HepG2 (cell line): Measurements from ENCODE around the gene TTC22. TPM values are rescaled to one million over a fixed set of nuclear protein-coding genes. Genes with fewer than 3 reads are reported as not detected.

Source experiments
- ATAC-seq: fragments of 200-7000 bp; cut with Tn5 transposase; 3 replicates; pipeline ENCODE4 v1.9.1; 2020; ENCODE audit warnings: mild to moderate bottlenecking, moderate library complexity
- BruUV-seq: library from RNA; stranded (reverse); fragments of 400-500 nt; replicated peaks from 2 replicates; lab custom pipeline; 2021; lab: Mats Ljungman, UMichigan
- CTCF ChIA-PET: fragments of 300-600 bp; formaldehyde crosslinking; extraction: SDS; loops from one replicate; lab custom pipeline; 2021; ENCODE audit warnings: low total read pairs, inconsistent platforms, low intra/inter-chr PET ratio; lab: Yijun Ruan, JAX
- POLR2A ChIA-PET: fragments of 350-600 bp; sonication (Branson Sonifier 250); formaldehyde crosslinking; loops from one replicate; lab custom pipeline; 2020; ENCODE audit warnings: antibody characterized with exemption, inconsistent platforms; lab: Yijun Ruan, JAX
- DNase-seq: peaks from one replicate; pipeline ENCODE4 v3.0.0-alpha.2; 2015; ENCODE audit warnings: low spot score
- FAIRE-seq: peaks from 3 replicates; lab custom pipeline; 2011; peaks lifted over from hg19 to GRCh38; lab: Jason Lieb, UNC
- H2AFZ ChIP-seq: one replicate; pipeline ENCODE4 v1.6.1; 2011; ENCODE audit warnings: low read length, inconsistent platforms
- H3K27ac ChIP-seq: fragments of 300-600 bp; 3 replicates; pipeline ENCODE4 v1.8.0; 2011; ENCODE audit warnings: mixed run types, mild to moderate bottlenecking, mixed read lengths, low read length, inconsistent platforms; ENCODE audit not compliant: insufficient read depth; ENCODE audit errors: extremely low read length
- H3K27me3 ChIP-seq, 2 experiments: fragments of 200-600 bp in 1 of 2; 2 replicates in 1 of 2; 3 replicates in 1 of 2; pipeline versions ENCODE4 v1.6.0 to v1.8.0; 2011; ENCODE audit warnings: low read length in 2 of 2, mild to moderate bottlenecking in 2 of 2, moderate library complexity in 2 of 2, inconsistent platforms in 1 of 2; ENCODE audit not compliant: insufficient read depth in 2 of 2, control insufficient read depth in 1 of 2
- H3K36me3 ChIP-seq, 2 experiments: fragments of 200-600 bp in 1 of 2; replicated peaks in 1 of 2; 2 replicates in 1 of 2; 3 replicates in 1 of 2; pipeline versions ENCODE4 v1.5.1 to v1.8.0; 2011; ENCODE audit warnings: low read length in 2 of 2, inconsistent platforms in 1 of 2; ENCODE audit not compliant: insufficient read depth in 2 of 2, control insufficient read depth in 1 of 2
- H3K4me1 ChIP-seq: 2 replicates; pipeline ENCODE4 v1.5.1; 2012; ENCODE audit warnings: low read length, inconsistent platforms; ENCODE audit not compliant: insufficient read depth
- H3K4me2 ChIP-seq: 2 replicates; pipeline ENCODE4 v1.6.0; 2011; ENCODE audit warnings: low read depth, low read length, inconsistent platforms
- H3K4me3 ChIP-seq, 3 experiments: fragments of 200-600 bp in 1 of 3; sonication (generic), shearing (Covaris generic) in 1 of 3; replicated peaks in 1 of 3; 2 replicates each; pipeline ENCODE4 v1.5.1; 2011 to 2016; ENCODE audit warnings: low read length in 3 of 3, inconsistent platforms in 2 of 3, low read depth in 2 of 3, mild to moderate bottlenecking in 2 of 3, control low read depth in 1 of 3, mixed read lengths in 1 of 3; ENCODE audit not compliant: insufficient read depth in 1 of 3
- H3K79me2 ChIP-seq: one replicate; pipeline ENCODE4 v1.6.1; 2011; ENCODE audit warnings: low read length, inconsistent platforms; ENCODE audit not compliant: insufficient read depth
- H3K9ac ChIP-seq: 2 replicates; pipeline ENCODE4 v1.6.0; 2011; ENCODE audit warnings: mild to moderate bottlenecking, low read depth, low read length, inconsistent platforms; ENCODE audit not compliant: insufficient read depth
- H3K9me3 ChIP-seq: 2 replicates; pipeline ENCODE4 v1.5.1; 2012; ENCODE audit warnings: mild to moderate bottlenecking, low read length
- H4K20me1 ChIP-seq: 2 replicates; pipeline ENCODE4 v1.6.0; 2011; ENCODE audit warnings: inconsistent platforms, mild to moderate bottlenecking, low read length, moderate library complexity; ENCODE audit not compliant: insufficient read depth
- CBX1 ChIP-seq: IDR thresholded peaks from one replicate; pipeline ENCODE4 v1.6.1; 2016; ENCODE audit warnings: antibody characterized with exemption, low read depth
- CHD4 ChIP-seq: fragments of 200-600 bp; sonication (generic); IDR thresholded peaks from 2 replicates; pipeline ENCODE4 v1.7.0; 2017; ENCODE audit warnings: mild to moderate bottlenecking, low read length, borderline replicate concordance
- FOXC1 ChIP-seq: sonication (generic); formaldehyde crosslinking; IDR thresholded peaks from 2 replicates; pipeline ENCODE4 v1.8.0; 2022; ENCODE audit warnings: mild to moderate bottlenecking, missing genetic modification reagents, borderline replicate concordance
- FOXO4 ChIP-seq: sonication (generic); formaldehyde crosslinking; conservative IDR thresholded peaks from 2 replicates; pipeline ENCODE4 v1.8.1; 2023; ENCODE audit warnings: missing genetic modification reagents
- HOXA5 ChIP-seq: sonication (generic); formaldehyde crosslinking; IDR thresholded peaks from 2 replicates; pipeline ENCODE4 v1.4.0; 2020; ENCODE audit warnings: missing genetic modification reagents
- MAFK ChIP-seq, 2 experiments: IDR thresholded peaks in 1 of 2; conservative IDR thresholded peaks in 1 of 2; 2 replicates each; pipeline ENCODE4 v1.6.1; 2011; ENCODE audit warnings: improper control_type of control experiment in 2 of 2, low read length in 2 of 2
- MBD4 ChIP-seq: IDR thresholded peaks from 2 replicates; pipeline ENCODE4 v1.6.1; 2012; ENCODE audit warnings: low read length, inconsistent platforms, borderline replicate concordance
- NAIF1 ChIP-seq: sonication (generic); formaldehyde crosslinking; IDR thresholded peaks from 2 replicates; pipeline ENCODE4 v1.5.0; 2020; ENCODE audit warnings: mild to moderate bottlenecking, missing genetic modification reagents, borderline replicate concordance
- ONECUT2 ChIP-seq: sonication (generic); formaldehyde crosslinking; IDR thresholded peaks from 2 replicates; pipeline ENCODE4 v1.4.0; 2020; ENCODE audit warnings: missing genetic modification reagents
- PBX2 ChIP-seq: IDR thresholded peaks from 2 replicates; pipeline ENCODE4 v1.6.1; 2016; ENCODE audit warnings: control low read depth
- PHF8 ChIP-seq: sonication (generic); formaldehyde crosslinking; IDR thresholded peaks from 2 replicates; pipeline ENCODE4 v1.5.0; 2020; ENCODE audit warnings: missing genetic modification reagents
- TFDP2 ChIP-seq: sonication (generic); formaldehyde crosslinking; IDR thresholded peaks from 2 replicates; pipeline ENCODE4 v1.4.0; 2020; ENCODE audit warnings: missing genetic modification reagents
- YY1 ChIP-seq: IDR thresholded peaks from 2 replicates; pipeline ENCODE4 v1.6.1; 2011; ENCODE audit warnings: low read length, low read depth, moderate library complexity, mild to moderate bottlenecking; ENCODE audit not compliant: insufficient read depth, insufficient replicate concordance
- ZBTB3 ChIP-seq: sonication (generic); formaldehyde crosslinking; IDR thresholded peaks from 2 replicates; pipeline ENCODE4 v1.4.0; 2020; ENCODE audit warnings: low read depth, mild to moderate bottlenecking, moderate library complexity, missing genetic modification reagents, borderline replicate concordance
- ZNF276 ChIP-seq: sonication (generic); formaldehyde crosslinking; IDR thresholded peaks from 2 replicates; pipeline ENCODE4 v1.4.0; 2020; ENCODE audit warnings: mild to moderate bottlenecking, low read depth, missing genetic modification reagents
- ZNF280B ChIP-seq: sonication (generic); formaldehyde crosslinking; IDR thresholded peaks from 2 replicates; pipeline ENCODE4 v1.5.0; 2020; ENCODE audit warnings: missing genetic modification reagents, mild to moderate bottlenecking, borderline replicate concordance
- ZNF337 ChIP-seq: sonication (generic); formaldehyde crosslinking; IDR thresholded peaks from 2 replicates; pipeline ENCODE4 v1.5.1; 2020; ENCODE audit warnings: missing genetic modification reagents, low read depth, mild to moderate bottlenecking, borderline replicate concordance
- ZNF792 ChIP-seq: IDR thresholded peaks from 2 replicates; pipeline ENCODE4 v1.6.1; 2016
- ZSCAN9 ChIP-seq: IDR thresholded peaks from 2 replicates; pipeline ENCODE4 v1.6.1; 2016; ENCODE audit warnings: borderline replicate concordance
- WGBS: methylation state at CpG from one replicate; pipeline ENCODE4 v1.1.6; 2017; ENCODE audit warnings: low lambda C conversion rate; 5-methylcytosine and 5-hydroxymethylcytosine counted together
- in situ Hi-C: cut with HindIII; loops from 2 replicates; pipeline ENCODE4 v1.10.0; 2017; ENCODE audit warnings: low pct_unique_long_range_greater_than_20kb; ENCODE audit not compliant: extremely low pct_ligation_motif_present
- intact Hi-C: fragments of 100-400 bp; cut with micrococcal nuclease; formaldehyde crosslinking; loops from one replicate; pipeline ENCODE4 v1.10.0; 2022; ENCODE audit not compliant: unreplicated experiment
- polyA plus RNA-seq, 8 experiments: library from polyadenylated mRNA; depleted of rRNA in 3 of 8; stranded (reverse) in 7 of 8; unstranded in 1 of 8; fragments of >200 nt; fragmentation: Illumina TruSeq in 4 of 8; extraction: Trizol in 4 of 8; gene quantifications; 2 replicates each; pipeline versions ENCODE4 v1.2.1 to v1.2.3, GENCODE V29; 2011 to 2016; ENCODE audit warnings: low read depth in 4 of 8, missing spikeins in 1 of 8, mixed read lengths in 1 of 8; ENCODE audit not compliant: insufficient read depth in 1 of 8
- total RNA-seq, 5 experiments: library from RNA; depleted of rRNA; stranded (reverse); fragments of >200 nt; fragmentation: Illumina TruSeq; extraction: Trizol; gene quantifications; 2 replicates each; pipeline ENCODE4 v1.2.3, GENCODE V29; 2016; ENCODE audit warnings: low read depth in 1 of 5

Gene TTC22
- total and polyA plus RNA-seq, 2 of the 13 experiments (the other 11 are each of a cell fraction or from before 2014, with no cell fraction given) = not detected

GRCh38 chr1:54750596-54750995 is 50.5 kb downstream of the TTC22 start:
- no peak overlapping the region for H3K4me3 ChIP-seq
- in situ Hi-C loops (no loop called here), intact Hi-C loops (no loop called here)
- no peak overlapping the region for H3K4me2 ChIP-seq
- no peaks in the 10 kb centered on the region for H3K9me3 ChIP-seq
- ChIA-PET CTCF (no interaction called here), POLR2A (no interaction called here)
- TF ChIP-seq TFDP2 (no peak), MAFK (conservative IDR thresholded peaks at IDR 0.05 in 1 of 2, IDR thresholded peaks at IDR 0.05 in 1 of 2; ENCODE audit: low read length in 2 of 2) (no peak), ONECUT2 (no peak), CBX1 (no peak), PBX2 (no peak), ZBTB3 (CRISPR knock-in tag) (no peak), MBD4 (no peak), ZSCAN9 (CRISPR knock-in tag) (no peak), HOXA5 (no peak), FOXO4 (CRISPR knock-in tag) (no peak), YY1 (no peak), ZNF337 (no peak), CHD4 (no peak), ZNF792 (CRISPR knock-in tag) (no peak), ZNF276 (CRISPR knock-in tag) (no peak), NAIF1 (CRISPR knock-in tag) (no peak), PHF8 (no peak), FOXC1 (CRISPR knock-in tag) (no peak), ZNF280B (CRISPR knock-in tag) (no peak)
- ATAC-seq (no peak), FAIRE-seq (no peak), DNase-seq (no peak)
- H3K9ac ChIP-seq = no peak overlapping the region
- H3K36me3 ChIP-seq = no peaks in the 10 kb centered on the region
- no peaks in the 10 kb centered on the region; a peak in 1 of 5 replicates for H3K27me3 ChIP-seq
- H4K20me1 ChIP-seq = no peaks in the 10 kb centered on the region
- H3K79me2 ChIP-seq = no peaks in the 10 kb centered on the region
- no peaks in the 10 kb centered on the region for H3K4me1 ChIP-seq
- no peak overlapping the region for H2AFZ ChIP-seq
- no peak overlapping the region for H3K27ac ChIP-seq
- 10% methylated on average over 3 of the region's 6 CpGs for WGBS
- no TSS peak for BruUV-seq
